Lower lobe of right lung (tissue), 2 donors: ENCODE results near the gene KDSR. TPM values are rescaled to one million over a fixed set of nuclear protein-coding genes. Genes with fewer than 3 reads are reported as not detected.
"Not testable (repeated sequence)": the region's sequence is repeated elsewhere in the genome, so short reads cannot be mapped to it uniquely, and the experiment has no call there.

Experiments
- ATAC-seq, 2 donors: fragments of 200-7000 bp; cut with Tn5 transposase; one replicate each; pipeline ENCODE4 v1.9.1; 2020 to 2022; ENCODE audit warnings: mild to moderate bottlenecking in 2 of 2, moderate library complexity in 2 of 2
- DNase-seq: peaks from one replicate; pipeline ENCODE4 v3.0.0-alpha.2; 2020
- H3K27ac ChIP-seq: fragments of 200-600 bp; one replicate; pipeline ENCODE4 v1.8.0; 2022
- H3K27me3 ChIP-seq: fragments of 200-600 bp; one replicate; pipeline ENCODE4 v1.8.0; 2022; ENCODE audit warnings: low read depth
- H3K36me3 ChIP-seq: fragments of 200-600 bp; one replicate; pipeline ENCODE4 v1.8.0; 2022; ENCODE audit warnings: mild to moderate bottlenecking
- H3K4me1 ChIP-seq: fragments of 200-600 bp; one replicate; pipeline ENCODE4 v1.8.0; 2022
- H3K4me3 ChIP-seq: fragments of 200-600 bp; one replicate; pipeline ENCODE4 v1.8.0; 2022; ENCODE audit warnings: mild to moderate bottlenecking
- H3K9me3 ChIP-seq: fragments of 200-600 bp; one replicate; pipeline ENCODE4 v1.8.0; 2022
- CTCF ChIP-seq: fragments of 200-600 bp; IDR thresholded peaks from one replicate; pipeline ENCODE4 v1.8.0; 2022; ENCODE audit warnings: antibody characterized with exemption, mild to moderate bottlenecking
- intact Hi-C: fragments of 100-400 bp; cut with DNase I; formaldehyde crosslinking; loops from one replicate; pipeline ENCODE4 v1.11.0; 2022
- total RNA-seq: library from RNA; stranded (reverse); fragmentation: NEBNext Ultra II Directional; extraction: Animal tissue kit (Norgen Biotek cat#: 25700); gene quantifications from one replicate; pipeline ENCODE4 v1.2.1, GENCODE V29; 2021
- donor health status: DM: no; HTN: yes; CAD: no; lungs with severe emphysema.

KDSR gene
- total RNA-seq, 1 donor from 2014 or later: 68.5 TPM

GRCh38 chr18:63366213-63367052 lies 573 bp downstream of the KDSR start:
- peaks cover 23% of the 10 kb centered on the region for H3K4me1 ChIP-seq
- intact Hi-C loops: no loop called here
- TF ChIP-seq CTCF: no peak

GRCh38 chr18:63365876-63366212 lies 1.2 kb downstream of the KDSR start:
- Histone ChIP-seq H3K4me1 (peaks cover 23% of the 10 kb centered on the region), H3K36me3 (peaks cover 18% of the 10 kb centered on the region), H3K27ac (peak overlapping the region; percentile 96), H3K4me3 (peak overlapping the region; percentile 77), H3K27me3 (no peaks in the 10 kb centered on the region), H3K9me3 (no peaks in the 10 kb centered on the region)
- ATAC-seq (no peak), DNase-seq (no peak)
- TF ChIP-seq CTCF: no peak
- intact Hi-C loops: no loop called here

More at GRCh38 chr18:63366213-63367052, 573 bp downstream of the KDSR start:
- DNase-seq: peak; percentile 70
- Histone ChIP-seq H3K4me3 (peak overlapping the region; percentile 77), H3K27ac (peak overlapping the region; percentile 96), H3K27me3 (no peaks in the 10 kb centered on the region), H3K36me3 (peaks cover 13% of the 10 kb centered on the region), H3K9me3 (no peaks in the 10 kb centered on the region)
- peak; percentile 29 to 71 for ATAC-seq

- H3K9me3 ChIP-seq: no peaks in the 10 kb centered on the region
- H3K27ac ChIP-seq: no peak overlapping the region
- DNase-seq: no peak
- intact Hi-C loops: no loop called here
- H3K4me3 ChIP-seq: no peak overlapping the region
- no peaks in the 10 kb centered on the region for H3K27me3 ChIP-seq
- H3K36me3 ChIP-seq: peaks cover 35% of the 10 kb centered on the region
- peaks cover 23% of the 10 kb centered on the region for H3K4me1 ChIP-seq
- no peak for TF ChIP-seq CTCF
- no peak for ATAC-seq
Measured at GRCh38 chr18:63363951-63364350, 3.1 kb downstream of the KDSR start.

- ATAC-seq, H3K27me3 ChIP-seq, DNase-seq, H3K4me3 ChIP-seq, intact Hi-C loops, H3K27ac ChIP-seq, H3K9me3 ChIP-seq: not testable (repeated sequence)
- Histone ChIP-seq H3K4me1 (peaks cover 22% of the 10 kb centered on the region), H3K36me3 (peaks cover 41% of the 10 kb centered on the region)
Measured at GRCh38 chr18:63363420-63363819, 3.6 kb downstream of the KDSR start.

GRCh38 chr18:63356272-63356896 lies 10.6 kb downstream of the KDSR start:
- no peaks in the 10 kb centered on the region for H3K27me3 ChIP-seq
- no peaks in the 10 kb centered on the region for H3K9me3 ChIP-seq
- ATAC-seq (no peak), DNase-seq (no peak)
- no peak overlapping the region for H3K4me3 ChIP-seq
- intact Hi-C loops: no loop called here
- TF ChIP-seq CTCF: no peak
- H3K4me1 ChIP-seq: no peaks in the 10 kb centered on the region
- H3K36me3 ChIP-seq: peaks cover 94% of the 10 kb centered on the region
- no peak overlapping the region for H3K27ac ChIP-seq

GRCh38 chr18:63350230-63350629 lies 16.8 kb downstream of the KDSR start:
- intact Hi-C loops: no loop called here
- ATAC-seq: no peak

More at GRCh38 chr18:63350230-63350629, 16.8 kb downstream of the KDSR start:
- TF ChIP-seq CTCF: no peak
- Histone ChIP-seq H3K9me3 (no peaks in the 10 kb centered on the region), H3K4me3 (no peak overlapping the region), H3K27me3 (no peaks in the 10 kb centered on the region), H3K36me3 (peaks cover 99% of the 10 kb centered on the region), H3K4me1 (no peaks in the 10 kb centered on the region), H3K27ac (no peak overlapping the region)
- DNase-seq: no peak
